ENCODE data around the gene TOP3B. TPM values are rescaled to one million over a fixed set of nuclear protein-coding genes. Genes with fewer than 3 reads are reported as not detected.

The TOP3B gene
- total and polyA plus RNA-seq, 9 of the 15 experiments (the other 6 are each of a cell fraction or from before 2014, with no cell fraction given): 3.0 to 188 (median 112) TPM

GRCh38 chr22:21947040-21948014 is 35.3 kb downstream of the TOP3B start (continued):
- no peak for TF ChIP-seq ARNT (IDR thresholded peaks at IDR 0.05)
- no peak for TF ChIP-seq NCOA1 (IDR thresholded peaks at IDR 0.05; ENCODE audit: low read depth)
- no peak for TF ChIP-seq CBX2 (IDR thresholded peaks at IDR 0.05; ENCODE audit: insufficient read depth, low read length, poor library complexity, severe bottlenecking)
- TF ChIP-seq STAT6 (CRISPR knock-in tag; IDR thresholded peaks at IDR 0.05): peak; percentile 75; the same call in 1 of the 2 replicates
- TF ChIP-seq CHD2 (IDR thresholded peaks at IDR 0.05; ENCODE audit: low read depth, low read length): peak; percentile 58; the same call in 1 of the 2 replicates
- TF ChIP-seq TAF9B (IDR thresholded peaks at IDR 0.05; ENCODE audit: partially characterized antibody): no peak
- peak; percentile 66 for TF ChIP-seq MYC (IDR thresholded peaks at IDR 0.05; ENCODE audit: low read depth, low read length)
- no peak for TF ChIP-seq MYC (CRISPR knock-in tag; IDR thresholded peaks at IDR 0.05; ENCODE audit: borderline replicate concordance, low read depth)
- TF ChIP-seq ZNF282 (CRISPR knock-in tag; IDR thresholded peaks at IDR 0.05): no peak
- TF ChIP-seq MAZ (CRISPR knock-in tag; conservative IDR thresholded peaks at IDR 0.05 in 1 of 2, IDR thresholded peaks at IDR 0.05 in 1 of 2): no peak
- no peak for TF ChIP-seq MED1 (CRISPR knock-in tag; IDR thresholded peaks at IDR 0.05; ENCODE audit: borderline replicate concordance)
- TF ChIP-seq, protein P1, sequence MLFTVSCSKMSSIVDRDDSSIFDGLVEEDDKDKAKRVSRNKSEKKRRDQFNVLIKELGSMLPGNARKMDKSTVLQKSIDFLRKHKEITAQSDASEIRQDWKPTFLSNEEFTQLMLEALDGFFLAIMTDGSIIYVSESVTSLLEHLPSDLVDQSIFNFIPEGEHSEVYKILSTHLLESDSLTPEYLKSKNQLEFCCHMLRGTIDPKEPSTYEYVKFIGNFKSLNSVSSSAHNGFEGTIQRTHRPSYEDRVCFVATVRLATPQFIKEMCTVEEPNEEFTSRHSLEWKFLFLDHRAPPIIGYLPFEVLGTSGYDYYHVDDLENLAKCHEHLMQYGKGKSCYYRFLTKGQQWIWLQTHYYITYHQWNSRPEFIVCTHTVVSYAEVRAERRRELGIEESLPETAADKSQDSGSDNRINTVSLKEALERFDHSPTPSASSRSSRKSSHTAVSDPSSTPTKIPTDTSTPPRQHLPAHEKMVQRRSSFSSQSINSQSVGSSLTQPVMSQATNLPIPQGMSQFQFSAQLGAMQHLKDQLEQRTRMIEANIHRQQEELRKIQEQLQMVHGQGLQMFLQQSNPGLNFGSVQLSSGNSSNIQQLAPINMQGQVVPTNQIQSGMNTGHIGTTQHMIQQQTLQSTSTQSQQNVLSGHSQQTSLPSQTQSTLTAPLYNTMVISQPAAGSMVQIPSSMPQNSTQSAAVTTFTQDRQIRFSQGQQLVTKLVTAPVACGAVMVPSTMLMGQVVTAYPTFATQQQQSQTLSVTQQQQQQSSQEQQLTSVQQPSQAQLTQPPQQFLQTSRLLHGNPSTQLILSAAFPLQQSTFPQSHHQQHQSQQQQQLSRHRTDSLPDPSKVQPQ (CRISPR knock-in tag; IDR thresholded peaks at IDR 0.05; ENCODE audit: borderline replicate concordance): no peak
- TF ChIP-seq, protein P2, sequence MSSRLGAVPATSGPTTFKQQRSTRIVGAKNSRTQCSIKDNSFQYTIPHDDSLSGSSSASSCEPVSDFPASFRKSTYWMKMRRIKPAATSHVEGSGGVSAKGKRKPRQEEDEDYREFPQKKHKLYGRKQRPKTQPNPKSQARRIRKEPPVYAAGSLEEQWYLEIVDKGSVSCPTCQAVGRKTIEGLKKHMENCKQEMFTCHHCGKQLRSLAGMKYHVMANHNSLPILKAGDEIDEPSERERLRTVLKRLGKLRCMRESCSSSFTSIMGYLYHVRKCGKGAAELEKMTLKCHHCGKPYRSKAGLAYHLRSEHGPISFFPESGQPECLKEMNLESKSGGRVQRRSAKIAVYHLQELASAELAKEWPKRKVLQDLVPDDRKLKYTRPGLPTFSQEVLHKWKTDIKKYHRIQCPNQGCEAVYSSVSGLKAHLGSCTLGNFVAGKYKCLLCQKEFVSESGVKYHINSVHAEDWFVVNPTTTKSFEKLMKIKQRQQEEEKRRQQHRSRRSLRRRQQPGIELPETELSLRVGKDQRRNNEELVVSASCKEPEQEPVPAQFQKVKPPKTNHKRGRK (tag; IDR thresholded peaks at IDR 0.05): no peak
- TF ChIP-seq FOXK1 (CRISPR knock-in tag; IDR thresholded peaks at IDR 0.05; ENCODE audit: borderline replicate concordance): no peak
